H1 (cell line): Measurements from ENCODE around the gene UBA3. TPM values are rescaled to one million over a fixed set of nuclear protein-coding genes. Genes with fewer than 3 reads are reported as not detected.

Experiments
- BCL11A ChIP-seq, 2 experiments: IDR thresholded peaks; one replicate each; pipeline ENCODE4 v1.6.1; 2011; ENCODE audit warnings: low read depth in 2 of 2, low read length in 2 of 2, mild to moderate bottlenecking in 2 of 2
- CREB1 ChIP-seq: IDR thresholded peaks from 2 replicates; pipeline ENCODE4 v1.6.1; 2012; ENCODE audit warnings: inconsistent platforms
- GABPA ChIP-seq: IDR thresholded peaks from 2 replicates; pipeline ENCODE4 v1.6.1; 2011; ENCODE audit warnings: mild to moderate bottlenecking, low read length, moderate library complexity, borderline replicate concordance; ENCODE audit not compliant: insufficient read depth
- GTF2F1 ChIP-seq: IDR thresholded peaks from 2 replicates; pipeline ENCODE4 v1.6.1; 2012; ENCODE audit warnings: low read depth, low read length, improper control_type of control experiment, borderline replicate concordance
- MAFK ChIP-seq: IDR thresholded peaks from 2 replicates; pipeline ENCODE4 v1.6.1; 2012; ENCODE audit warnings: low read depth, mild to moderate bottlenecking, improper control_type of control experiment, low read length
- PHF8 ChIP-seq: fragments of 200-600 bp; sonication (generic); conservative IDR thresholded peaks from 2 replicates; pipeline ENCODE4 v1.7.1; 2012; ENCODE audit warnings: low read depth, mild to moderate bottlenecking, inconsistent platforms, low read length, moderate library complexity
- POLR2AphosphoS5 ChIP-seq: IDR thresholded peaks from 2 replicates; pipeline ENCODE4 v1.6.1; 2011; ENCODE audit warnings: low read depth, low read length
- RXRA ChIP-seq: IDR thresholded peaks from 2 replicates; pipeline ENCODE4 v1.6.1; 2011; ENCODE audit warnings: low read depth, mild to moderate bottlenecking, low read length, moderate library complexity; ENCODE audit not compliant: insufficient read depth
- SIRT6 ChIP-seq: IDR thresholded peaks from one replicate; pipeline ENCODE4 v1.7.1; 2012; ENCODE audit warnings: low read length, inconsistent platforms
- SUZ12 ChIP-seq: fragments of 200-600 bp; sonication (generic); IDR thresholded peaks from 2 replicates; pipeline ENCODE4 v1.6.1; 2012; ENCODE audit warnings: mild to moderate bottlenecking, inconsistent platforms, low read length, moderate library complexity, mixed read lengths
- TCF12 ChIP-seq: IDR thresholded peaks from 2 replicates; pipeline ENCODE4 v1.6.1; 2011; ENCODE audit warnings: low read depth, mild to moderate bottlenecking, low read length
- TEAD4 ChIP-seq: IDR thresholded peaks from 2 replicates; pipeline ENCODE4 v1.6.1; 2012; ENCODE audit warnings: low read depth, low read length, inconsistent platforms, mixed read lengths
- YY1 ChIP-seq: IDR thresholded peaks from 2 replicates; pipeline ENCODE4 v1.6.1; 2011; ENCODE audit warnings: low read depth, mild to moderate bottlenecking, low read length
- polyA plus RNA-seq, 7 experiments: library from polyadenylated mRNA; depleted of rRNA in 3 of 7; stranded (reverse) in 5 of 7; unstranded in 2 of 7; fragments of >200 nt in 5 of 7; fragments of 200-250 nt in 2 of 7; gene quantifications; 1 replicate in 5 of 7; 2 replicates in 1 of 7; 4 replicates in 1 of 7; pipeline versions ENCODE4 v1.2.1 to v1.2.3, GENCODE V29; 2011 to 2013; ENCODE audit warnings: missing spikeins in 2 of 7, mixed read lengths in 2 of 7
- total RNA-seq: library from RNA; stranded (reverse); fragmentation: NEBNext Ultra II Directional; extraction: Animal tissue kit (Norgen Biotek cat#: 25700); gene quantifications from 2 replicates; pipeline ENCODE4 v1.2.1, GENCODE V29; 2021
- TF ChIP-seq, protein P1 (sequence below): fragments of 300-600 bp; sonication (generic); IDR thresholded peaks from 2 replicates; pipeline ENCODE4 v1.7.1; 2012; ENCODE audit warnings: low read length, moderate library complexity, mild to moderate bottlenecking, inconsistent platforms; ENCODE audit not compliant: insufficient replicate concordance

The UBA3 gene
- total and polyA plus RNA-seq, 2 of the 8 experiments (the other 6 are each of a cell fraction or from before 2014, with no cell fraction given) = 40.8 to 97.8 TPM

DNA sequence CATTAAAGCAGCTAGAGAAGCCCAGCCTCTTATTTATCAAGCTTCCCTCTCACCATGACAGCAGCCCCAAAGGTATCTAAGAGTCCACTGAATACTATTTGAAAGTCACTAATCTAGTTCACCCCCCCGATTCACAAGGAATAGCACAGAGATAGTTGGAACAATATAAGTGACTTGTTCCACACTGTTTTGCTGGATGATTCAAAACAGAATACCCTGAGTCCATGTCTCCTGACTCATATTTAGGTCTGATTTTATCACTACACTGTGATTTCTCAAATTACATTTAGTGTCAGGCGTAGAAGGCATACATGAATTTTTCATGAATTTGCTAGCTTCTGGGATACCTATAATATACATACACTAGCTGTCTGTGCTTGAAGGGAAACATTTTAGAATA is 48.0 kb downstream of the UBA3 start (continued):
- TF ChIP-seq, protein P1, sequence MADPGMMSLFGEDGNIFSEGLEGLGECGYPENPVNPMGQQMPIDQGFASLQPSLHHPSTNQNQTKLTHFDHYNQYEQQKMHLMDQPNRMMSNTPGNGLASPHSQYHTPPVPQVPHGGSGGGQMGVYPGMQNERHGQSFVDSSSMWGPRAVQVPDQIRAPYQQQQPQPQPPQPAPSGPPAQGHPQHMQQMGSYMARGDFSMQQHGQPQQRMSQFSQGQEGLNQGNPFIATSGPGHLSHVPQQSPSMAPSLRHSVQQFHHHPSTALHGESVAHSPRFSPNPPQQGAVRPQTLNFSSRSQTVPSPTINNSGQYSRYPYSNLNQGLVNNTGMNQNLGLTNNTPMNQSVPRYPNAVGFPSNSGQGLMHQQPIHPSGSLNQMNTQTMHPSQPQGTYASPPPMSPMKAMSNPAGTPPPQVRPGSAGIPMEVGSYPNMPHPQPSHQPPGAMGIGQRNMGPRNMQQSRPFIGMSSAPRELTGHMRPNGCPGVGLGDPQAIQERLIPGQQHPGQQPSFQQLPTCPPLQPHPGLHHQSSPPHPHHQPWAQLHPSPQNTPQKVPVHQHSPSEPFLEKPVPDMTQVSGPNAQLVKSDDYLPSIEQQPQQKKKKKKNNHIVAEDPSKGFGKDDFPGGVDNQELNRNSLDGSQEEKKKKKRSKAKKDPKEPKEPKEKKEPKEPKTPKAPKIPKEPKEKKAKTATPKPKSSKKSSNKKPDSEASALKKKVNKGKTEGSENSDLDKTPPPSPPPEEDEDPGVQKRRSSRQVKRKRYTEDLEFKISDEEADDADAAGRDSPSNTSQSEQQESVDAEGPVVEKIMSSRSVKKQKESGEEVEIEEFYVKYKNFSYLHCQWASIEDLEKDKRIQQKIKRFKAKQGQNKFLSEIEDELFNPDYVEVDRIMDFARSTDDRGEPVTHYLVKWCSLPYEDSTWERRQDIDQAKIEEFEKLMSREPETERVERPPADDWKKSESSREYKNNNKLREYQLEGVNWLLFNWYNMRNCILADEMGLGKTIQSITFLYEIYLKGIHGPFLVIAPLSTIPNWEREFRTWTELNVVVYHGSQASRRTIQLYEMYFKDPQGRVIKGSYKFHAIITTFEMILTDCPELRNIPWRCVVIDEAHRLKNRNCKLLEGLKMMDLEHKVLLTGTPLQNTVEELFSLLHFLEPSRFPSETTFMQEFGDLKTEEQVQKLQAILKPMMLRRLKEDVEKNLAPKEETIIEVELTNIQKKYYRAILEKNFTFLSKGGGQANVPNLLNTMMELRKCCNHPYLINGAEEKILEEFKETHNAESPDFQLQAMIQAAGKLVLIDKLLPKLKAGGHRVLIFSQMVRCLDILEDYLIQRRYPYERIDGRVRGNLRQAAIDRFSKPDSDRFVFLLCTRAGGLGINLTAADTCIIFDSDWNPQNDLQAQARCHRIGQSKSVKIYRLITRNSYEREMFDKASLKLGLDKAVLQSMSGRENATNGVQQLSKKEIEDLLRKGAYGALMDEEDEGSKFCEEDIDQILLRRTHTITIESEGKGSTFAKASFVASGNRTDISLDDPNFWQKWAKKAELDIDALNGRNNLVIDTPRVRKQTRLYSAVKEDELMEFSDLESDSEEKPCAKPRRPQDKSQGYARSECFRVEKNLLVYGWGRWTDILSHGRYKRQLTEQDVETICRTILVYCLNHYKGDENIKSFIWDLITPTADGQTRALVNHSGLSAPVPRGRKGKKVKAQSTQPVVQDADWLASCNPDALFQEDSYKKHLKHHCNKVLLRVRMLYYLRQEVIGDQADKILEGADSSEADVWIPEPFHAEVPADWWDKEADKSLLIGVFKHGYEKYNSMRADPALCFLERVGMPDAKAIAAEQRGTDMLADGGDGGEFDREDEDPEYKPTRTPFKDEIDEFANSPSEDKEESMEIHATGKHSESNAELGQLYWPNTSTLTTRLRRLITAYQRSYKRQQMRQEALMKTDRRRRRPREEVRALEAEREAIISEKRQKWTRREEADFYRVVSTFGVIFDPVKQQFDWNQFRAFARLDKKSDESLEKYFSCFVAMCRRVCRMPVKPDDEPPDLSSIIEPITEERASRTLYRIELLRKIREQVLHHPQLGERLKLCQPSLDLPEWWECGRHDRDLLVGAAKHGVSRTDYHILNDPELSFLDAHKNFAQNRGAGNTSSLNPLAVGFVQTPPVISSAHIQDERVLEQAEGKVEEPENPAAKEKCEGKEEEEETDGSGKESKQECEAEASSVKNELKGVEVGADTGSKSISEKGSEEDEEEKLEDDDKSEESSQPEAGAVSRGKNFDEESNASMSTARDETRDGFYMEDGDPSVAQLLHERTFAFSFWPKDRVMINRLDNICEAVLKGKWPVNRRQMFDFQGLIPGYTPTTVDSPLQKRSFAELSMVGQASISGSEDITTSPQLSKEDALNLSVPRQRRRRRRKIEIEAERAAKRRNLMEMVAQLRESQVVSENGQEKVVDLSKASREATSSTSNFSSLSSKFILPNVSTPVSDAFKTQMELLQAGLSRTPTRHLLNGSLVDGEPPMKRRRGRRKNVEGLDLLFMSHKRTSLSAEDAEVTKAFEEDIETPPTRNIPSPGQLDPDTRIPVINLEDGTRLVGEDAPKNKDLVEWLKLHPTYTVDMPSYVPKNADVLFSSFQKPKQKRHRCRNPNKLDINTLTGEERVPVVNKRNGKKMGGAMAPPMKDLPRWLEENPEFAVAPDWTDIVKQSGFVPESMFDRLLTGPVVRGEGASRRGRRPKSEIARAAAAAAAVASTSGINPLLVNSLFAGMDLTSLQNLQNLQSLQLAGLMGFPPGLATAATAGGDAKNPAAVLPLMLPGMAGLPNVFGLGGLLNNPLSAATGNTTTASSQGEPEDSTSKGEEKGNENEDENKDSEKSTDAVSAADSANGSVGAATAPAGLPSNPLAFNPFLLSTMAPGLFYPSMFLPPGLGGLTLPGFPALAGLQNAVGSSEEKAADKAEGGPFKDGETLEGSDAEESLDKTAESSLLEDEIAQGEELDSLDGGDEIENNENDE = no peak
- TF ChIP-seq TCF12 = no peak
- TF ChIP-seq RXRA = no peak
- TF ChIP-seq CREB1 = no peak
- TF ChIP-seq MAFK = no peak
- no peak for TF ChIP-seq POLR2AphosphoS5
- TF ChIP-seq PHF8 = no peak
- TF ChIP-seq SUZ12 = no peak
- no peak for TF ChIP-seq SIRT6
- no peak for TF ChIP-seq GTF2F1
- no peak for TF ChIP-seq GABPA
- no peak for TF ChIP-seq YY1
- no peak for TF ChIP-seq BCL11A (IDR thresholded peaks at IDR 0.05; ENCODE audit: low read depth in 2 of 2, low read length in 2 of 2)
- TF ChIP-seq TEAD4 = no peak
